Fibroblast of mammary gland (primary cell): Measurements from ENCODE around the gene LEKR1.
A peak's percentile ranks its signal among the peaks of the same experiment; 100 is the strongest.
"Not testable (repeated sequence)": the region's sequence is repeated elsewhere in the genome, so short reads cannot be mapped to it uniquely, and the experiment has no call there.

Experiments used
- DNase-seq: peaks from one replicate; pipeline ENCODE4 v3.0.0-alpha.2; 2010; ENCODE audit warnings: low read depth
- H3K4me3 ChIP-seq: 2 replicates; pipeline ENCODE4 v1.5.1; 2011; ENCODE audit warnings: low read depth, mild to moderate bottlenecking, low read length, moderate library complexity; ENCODE audit not compliant: control insufficient read depth
- CTCF ChIP-seq: conservative IDR thresholded peaks from 2 replicates; pipeline ENCODE4 v1.5.1; 2011; ENCODE audit warnings: low read depth, low read length, inconsistent platforms; ENCODE audit not compliant: control insufficient read depth, insufficient read depth

LEKR1 gene

GRCh38 chr3:156859578-156859977 is 33.4 kb downstream of the LEKR1 start:
- no peak for TF ChIP-seq CTCF

GRCh38 chr3:156860873-156861272 is 34.7 kb downstream of the LEKR1 start:
- no peak for TF ChIP-seq CTCF
- DNase-seq: no peak
- no peak overlapping the region for H3K4me3 ChIP-seq

More at GRCh38 chr3:156859578-156859977, 33.4 kb downstream of the LEKR1 start:
- DNase-seq: no peak
- no peak overlapping the region for H3K4me3 ChIP-seq

GRCh38 chr3:156862338-156862737 is 36.2 kb downstream of the LEKR1 start:
- no peak overlapping the region for H3K4me3 ChIP-seq
- no peak for DNase-seq
- TF ChIP-seq CTCF: no peak

GRCh38 chr3:156865732-156866131 is 39.6 kb downstream of the LEKR1 start:
- peak; percentile 34 for DNase-seq
- TF ChIP-seq CTCF: peak; percentile 14
- H3K4me3 ChIP-seq: no peak overlapping the region

- DNase-seq: no peak
- TF ChIP-seq CTCF: no peak
- no peak overlapping the region for H3K4me3 ChIP-seq
Observed at GRCh38 chr3:156867174-156867573, 41.0 kb downstream of the LEKR1 start.

- no peak for TF ChIP-seq CTCF
- no peak overlapping the region for H3K4me3 ChIP-seq
- no peak for DNase-seq
Observed at GRCh38 chr3:156867920-156868319, 41.8 kb downstream of the LEKR1 start.

- DNase-seq: no peak
- no peak for TF ChIP-seq CTCF
- H3K4me3 ChIP-seq: no peak overlapping the region
Observed at GRCh38 chr3:156873906-156874305, 47.8 kb downstream of the LEKR1 start.

GRCh38 chr3:156879491-156879890 is 53.3 kb downstream of the LEKR1 start:
- not testable (repeated sequence) for DNase-seq, H3K4me3 ChIP-seq
